Subcutaneous adipose tissue (tissue), 4 donors: ENCODE data around the gene GJB5. TPM values are rescaled to one million over a fixed set of nuclear protein-coding genes. Genes with fewer than 3 reads are reported as not detected.

Experiments used
- total RNA-seq, 4 donors: library from RNA; depleted of rRNA; stranded (reverse); fragments of >200 nt; gene quantifications; one replicate each; pipeline ENCODE4 v1.1.0, GENCODE V29; 2016
- TF ChIP-seq, protein P1 (sequence below): fragments of 450-650 bp; IDR thresholded peaks from one replicate; pipeline ENCODE4 v1.5.1; 2016; ENCODE audit warnings: low read depth, mild to moderate bottlenecking, control low read depth, antibody characterized with exemption, moderate library complexity

Gene GJB5
- total RNA-seq, 4 donors from 2014 or later = not detected

GRCh38 chr1:34785231-34785874 is 30.5 kb downstream of the GJB5 start:
- TF ChIP-seq, protein P1, sequence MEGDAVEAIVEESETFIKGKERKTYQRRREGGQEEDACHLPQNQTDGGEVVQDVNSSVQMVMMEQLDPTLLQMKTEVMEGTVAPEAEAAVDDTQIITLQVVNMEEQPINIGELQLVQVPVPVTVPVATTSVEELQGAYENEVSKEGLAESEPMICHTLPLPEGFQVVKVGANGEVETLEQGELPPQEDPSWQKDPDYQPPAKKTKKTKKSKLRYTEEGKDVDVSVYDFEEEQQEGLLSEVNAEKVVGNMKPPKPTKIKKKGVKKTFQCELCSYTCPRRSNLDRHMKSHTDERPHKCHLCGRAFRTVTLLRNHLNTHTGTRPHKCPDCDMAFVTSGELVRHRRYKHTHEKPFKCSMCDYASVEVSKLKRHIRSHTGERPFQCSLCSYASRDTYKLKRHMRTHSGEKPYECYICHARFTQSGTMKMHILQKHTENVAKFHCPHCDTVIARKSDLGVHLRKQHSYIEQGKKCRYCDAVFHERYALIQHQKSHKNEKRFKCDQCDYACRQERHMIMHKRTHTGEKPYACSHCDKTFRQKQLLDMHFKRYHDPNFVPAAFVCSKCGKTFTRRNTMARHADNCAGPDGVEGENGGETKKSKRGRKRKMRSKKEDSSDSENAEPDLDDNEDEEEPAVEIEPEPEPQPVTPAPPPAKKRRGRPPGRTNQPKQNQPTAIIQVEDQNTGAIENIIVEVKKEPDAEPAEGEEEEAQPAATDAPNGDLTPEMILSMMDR = no peak

DNA sequence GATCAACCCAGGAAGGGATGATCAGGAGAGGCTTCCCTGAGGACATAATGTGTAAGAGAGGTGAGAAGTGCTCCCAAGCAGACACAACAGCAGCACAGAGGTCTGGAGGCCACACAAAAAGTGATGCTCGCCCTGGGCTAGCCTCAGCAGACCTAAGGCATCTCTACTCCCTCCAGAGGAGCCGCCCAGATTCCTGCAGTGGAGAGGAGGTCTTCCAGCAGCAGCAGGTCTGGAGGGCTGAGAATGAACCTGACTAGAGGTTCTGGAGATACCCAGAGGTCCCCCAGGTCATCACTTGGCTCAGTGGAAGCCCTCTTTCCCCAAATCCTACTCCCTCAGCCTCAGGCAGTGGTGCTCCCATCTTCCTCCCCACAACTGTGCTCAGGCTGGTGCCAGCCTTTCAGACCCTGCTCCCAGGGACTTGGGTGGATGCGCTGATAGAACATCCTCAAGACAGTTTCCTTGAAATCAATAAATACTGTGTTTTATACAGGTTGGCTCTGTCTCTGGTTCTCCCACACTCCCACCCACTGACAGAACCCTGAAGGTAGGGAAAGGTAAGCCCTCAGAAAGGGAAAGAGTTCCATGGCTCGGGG is 31.1 kb downstream of the GJB5 start:
- TF ChIP-seq, protein P1 = no peak

DNA sequence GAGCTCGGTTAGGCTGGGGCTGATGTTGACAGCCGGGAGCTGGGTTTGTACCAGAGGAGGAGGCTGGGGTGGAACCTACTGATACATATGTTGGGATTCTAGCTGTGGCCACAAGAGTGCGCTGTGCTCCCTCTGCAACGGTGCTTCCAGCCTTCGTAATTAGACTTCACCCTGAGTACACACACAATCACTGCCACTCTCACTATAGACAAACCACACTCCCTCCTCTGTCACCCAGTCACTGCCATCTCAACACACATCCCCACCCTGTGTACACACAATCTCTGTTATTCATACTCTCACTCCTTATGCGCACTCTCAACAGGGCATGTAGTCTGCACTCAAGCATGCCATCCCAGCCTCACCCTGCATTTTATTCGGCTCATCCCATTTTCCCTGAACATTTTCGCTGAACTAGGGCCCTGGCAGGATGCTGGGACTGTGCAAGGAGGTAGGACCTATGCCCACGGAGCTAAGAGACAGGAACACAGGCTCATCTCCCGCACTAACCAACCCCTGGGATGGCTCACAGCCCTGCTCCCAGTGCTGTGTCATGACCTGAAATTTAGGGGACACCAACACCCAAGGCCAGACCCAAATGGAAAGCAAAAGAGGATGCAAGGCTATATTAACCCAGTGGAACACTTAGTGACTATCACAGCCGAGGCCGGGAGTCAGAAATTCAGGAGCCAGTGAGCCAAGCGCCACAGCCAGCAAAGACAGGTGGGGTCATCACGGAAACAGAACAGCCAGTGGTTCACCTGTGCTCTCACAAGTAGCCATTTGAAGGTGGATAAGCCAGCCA is 31.9 kb downstream of the GJB5 start:
- TF ChIP-seq, protein P1 = no peak

DNA sequence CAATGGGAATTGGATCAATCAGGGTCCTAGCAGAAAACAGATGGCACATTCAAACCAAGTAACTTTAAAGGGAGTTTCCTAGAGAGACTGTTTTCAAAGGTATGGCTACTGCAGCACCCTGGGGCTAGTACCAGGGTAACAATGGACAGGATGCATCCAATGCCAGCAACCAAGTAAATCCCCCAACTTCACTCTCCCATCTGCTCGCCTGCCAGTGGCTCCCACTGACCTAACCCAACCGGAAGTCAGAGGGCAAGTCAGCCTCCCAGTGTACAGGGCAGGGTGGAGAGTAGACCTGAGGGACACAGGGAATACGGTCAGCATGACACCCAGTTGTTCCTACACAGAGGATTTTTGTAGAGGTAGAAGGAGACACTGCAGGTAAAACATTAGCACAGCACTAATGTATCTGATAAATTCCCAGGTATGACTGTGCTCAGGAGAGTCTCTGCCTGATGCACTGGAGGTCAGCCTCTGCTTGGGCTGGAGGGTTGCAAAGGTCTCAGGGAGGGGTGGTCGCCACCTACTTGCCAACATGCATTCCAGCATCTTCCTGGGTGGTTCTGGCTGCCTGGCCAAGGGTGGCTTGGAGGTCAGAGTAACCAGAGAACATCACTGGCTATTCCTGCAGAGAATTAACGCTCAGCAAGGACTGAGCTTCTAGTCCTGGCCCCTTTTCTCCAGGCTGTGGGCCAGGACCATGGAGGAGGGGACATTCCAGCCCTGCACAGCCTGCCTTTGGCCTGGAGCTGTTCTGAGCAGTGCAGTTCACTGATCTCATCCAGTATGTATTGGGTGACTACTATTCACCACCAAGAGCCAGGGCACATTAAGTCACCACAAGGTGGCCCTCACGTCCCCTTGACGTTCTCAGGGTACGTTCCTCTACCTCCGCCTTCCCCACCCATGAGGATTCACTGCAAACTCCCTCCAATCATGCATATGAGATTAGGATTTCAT is 32.9 kb downstream of the GJB5 start:
- TF ChIP-seq, protein P1 = no peak

- TF ChIP-seq, protein P1 = no peak
Observed at GRCh38 chr1:34790985-34791384, 36.1 kb downstream of the GJB5 start.

- TF ChIP-seq, protein P1 = no peak
Observed at GRCh38 chr1:34792424-34792823, 37.6 kb downstream of the GJB5 start.
